OCI-LY7 (cell line): ENCODE data around the gene ELOB.

Experiments used
- CTCF ChIP-seq: fragments of 200-600 bp; sonication (generic); conservative IDR thresholded peaks from 2 replicates; pipeline ENCODE4 v1.5.1; 2014; ENCODE audit warnings: mild to moderate bottlenecking, antibody characterized with exemption, low read length, moderate library complexity, mixed read lengths
- EZH2phosphoT487 ChIP-seq: fragments of 200-600 bp; sonication (generic); IDR thresholded peaks from 2 replicates; pipeline ENCODE4 v1.6.1; 2018; ENCODE audit warnings: low read depth, borderline replicate concordance, mild to moderate bottlenecking, mixed run types, antibody characterized with exemption, low read length, moderate library complexity, mixed read lengths

GRCh38 chr16:2784358-2785100 lies 7.4 kb upstream of the ELOB start:
- TF ChIP-seq CTCF (no peak), EZH2phosphoT487 (no peak)
